ENCODE results near the gene PNMT.

DNA sequence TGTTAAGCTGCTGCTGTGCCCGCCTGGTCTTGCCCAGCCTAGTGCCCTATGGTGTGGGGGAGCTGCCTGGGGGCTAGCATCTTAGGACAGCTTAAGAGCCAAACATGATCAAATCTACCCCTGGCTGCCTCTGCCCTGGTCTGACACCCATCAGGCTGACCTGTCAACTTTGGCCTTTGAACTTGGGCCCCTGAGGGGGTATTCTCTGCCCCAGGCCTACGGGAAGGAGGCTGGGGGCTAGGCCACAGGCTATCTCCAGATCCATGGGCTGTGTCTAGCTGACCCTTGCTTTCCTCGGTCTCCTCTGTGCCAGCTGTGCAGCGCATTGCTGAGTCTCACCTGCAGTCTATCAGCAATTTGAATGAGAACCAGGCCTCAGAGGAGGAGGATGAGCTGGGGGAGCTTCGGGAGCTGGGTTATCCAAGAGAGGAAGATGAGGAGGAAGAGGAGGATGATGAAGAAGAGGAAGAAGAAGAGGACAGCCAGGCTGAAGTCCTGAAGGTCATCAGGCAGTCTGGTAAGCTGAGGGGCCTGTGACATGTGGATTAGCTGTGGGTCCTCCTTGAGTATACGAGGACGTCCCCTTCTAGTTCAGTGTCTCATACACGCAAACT, 34.6 kb upstream of the PNMT start:
- TF ChIP-seq, protein P1, sequence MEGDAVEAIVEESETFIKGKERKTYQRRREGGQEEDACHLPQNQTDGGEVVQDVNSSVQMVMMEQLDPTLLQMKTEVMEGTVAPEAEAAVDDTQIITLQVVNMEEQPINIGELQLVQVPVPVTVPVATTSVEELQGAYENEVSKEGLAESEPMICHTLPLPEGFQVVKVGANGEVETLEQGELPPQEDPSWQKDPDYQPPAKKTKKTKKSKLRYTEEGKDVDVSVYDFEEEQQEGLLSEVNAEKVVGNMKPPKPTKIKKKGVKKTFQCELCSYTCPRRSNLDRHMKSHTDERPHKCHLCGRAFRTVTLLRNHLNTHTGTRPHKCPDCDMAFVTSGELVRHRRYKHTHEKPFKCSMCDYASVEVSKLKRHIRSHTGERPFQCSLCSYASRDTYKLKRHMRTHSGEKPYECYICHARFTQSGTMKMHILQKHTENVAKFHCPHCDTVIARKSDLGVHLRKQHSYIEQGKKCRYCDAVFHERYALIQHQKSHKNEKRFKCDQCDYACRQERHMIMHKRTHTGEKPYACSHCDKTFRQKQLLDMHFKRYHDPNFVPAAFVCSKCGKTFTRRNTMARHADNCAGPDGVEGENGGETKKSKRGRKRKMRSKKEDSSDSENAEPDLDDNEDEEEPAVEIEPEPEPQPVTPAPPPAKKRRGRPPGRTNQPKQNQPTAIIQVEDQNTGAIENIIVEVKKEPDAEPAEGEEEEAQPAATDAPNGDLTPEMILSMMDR (IDR thresholded peaks at IDR 0.05): no peak
- no peak for TF ChIP-seq POLR2A (IDR thresholded peaks at IDR 0.05)

All from right lobe of liver (tissue), 4 donors.